ENCODE data around the gene RPUSD4.
A peak's percentile ranks its signal among the peaks of the same experiment; 100 is the strongest.

The RPUSD4 gene

DNA sequence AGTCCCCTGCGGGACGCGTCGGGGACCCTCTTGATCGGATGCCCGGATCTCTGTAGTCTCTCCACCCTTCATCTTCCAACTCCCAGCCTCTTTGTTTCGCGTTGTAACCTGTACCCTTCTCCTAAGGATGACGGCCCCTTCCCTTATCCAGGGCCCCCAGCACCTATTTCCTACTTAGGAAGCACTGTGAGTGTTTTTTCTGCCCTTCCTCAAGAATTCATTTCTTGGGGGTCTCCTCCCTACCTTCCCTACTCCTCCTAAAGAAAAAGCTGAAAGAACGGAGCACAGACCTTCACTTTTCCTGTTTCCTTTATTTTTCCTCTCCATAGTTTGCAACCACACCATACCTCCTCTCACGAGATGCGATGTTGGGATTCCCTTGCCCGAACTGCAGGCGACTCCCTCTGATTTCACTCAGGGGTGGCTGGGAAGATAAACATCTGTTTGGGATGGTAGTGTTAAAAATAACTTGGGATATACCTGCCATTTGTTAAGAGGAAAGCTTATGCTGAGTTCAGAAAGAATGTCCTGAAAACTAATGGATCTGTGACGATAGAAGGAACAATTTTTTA is 725 bp upstream of the RPUSD4 start:
- DNase-seq: no peak

DNA sequence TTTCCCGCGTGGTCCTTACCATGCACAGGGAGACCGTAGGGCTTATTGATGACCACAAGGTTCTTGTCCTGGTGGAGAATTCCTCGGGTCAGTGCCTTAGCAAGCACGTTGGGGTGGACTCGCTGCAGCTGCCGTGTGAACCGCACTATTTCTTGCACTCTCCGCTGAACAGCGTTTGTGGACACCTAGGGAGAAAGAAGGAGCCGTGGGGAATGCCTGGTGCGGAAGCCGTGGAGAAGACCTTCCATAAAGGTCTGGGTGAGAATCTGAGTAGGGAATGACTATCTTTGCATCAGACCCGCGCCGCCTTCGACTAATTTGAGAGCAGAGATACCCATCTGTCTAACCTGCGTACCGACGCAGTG is 597 bp downstream of the RPUSD4 start:
- DNase-seq: no peak

DNA sequence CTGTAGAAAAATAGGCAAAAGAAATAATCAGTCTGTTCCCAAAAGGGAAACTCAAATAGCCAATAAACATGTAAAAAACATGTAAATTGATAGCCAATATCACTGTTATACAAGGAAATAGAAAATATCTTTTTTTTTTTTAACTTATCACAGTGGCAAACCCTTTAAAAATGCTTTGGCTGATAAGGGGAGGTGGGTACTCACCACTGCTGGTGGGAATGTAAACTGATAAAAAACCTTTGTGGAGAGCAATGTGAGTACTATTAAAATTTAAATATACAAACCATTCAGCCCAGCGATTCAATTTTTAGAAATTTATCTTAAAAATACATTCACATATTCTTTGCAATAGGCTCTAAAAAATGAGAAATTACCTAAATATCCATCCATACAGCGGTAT is 3.6 kb downstream of the RPUSD4 start:
- DNase-seq: no peak

DNA sequence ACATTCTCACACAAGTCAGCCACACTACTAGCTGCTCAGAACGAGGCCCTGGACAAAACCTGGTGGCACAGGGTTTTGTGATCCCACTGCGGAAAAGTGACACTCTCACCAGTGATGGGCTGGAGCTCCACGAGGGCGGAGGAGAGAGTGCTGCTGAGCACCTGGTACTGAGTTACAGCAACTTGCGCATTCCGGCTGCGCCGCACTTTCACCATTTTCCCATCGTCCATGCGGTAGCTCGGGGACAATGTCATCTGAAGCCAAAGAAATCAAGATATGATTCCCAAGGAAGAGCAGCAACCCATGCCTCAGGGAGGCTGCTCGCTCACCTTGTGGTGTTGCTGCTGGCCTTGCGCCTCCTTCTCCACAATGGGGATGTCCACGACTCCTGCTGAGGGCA is 6.1 kb downstream of the RPUSD4 start:
- DNase-seq: no peak

DNA sequence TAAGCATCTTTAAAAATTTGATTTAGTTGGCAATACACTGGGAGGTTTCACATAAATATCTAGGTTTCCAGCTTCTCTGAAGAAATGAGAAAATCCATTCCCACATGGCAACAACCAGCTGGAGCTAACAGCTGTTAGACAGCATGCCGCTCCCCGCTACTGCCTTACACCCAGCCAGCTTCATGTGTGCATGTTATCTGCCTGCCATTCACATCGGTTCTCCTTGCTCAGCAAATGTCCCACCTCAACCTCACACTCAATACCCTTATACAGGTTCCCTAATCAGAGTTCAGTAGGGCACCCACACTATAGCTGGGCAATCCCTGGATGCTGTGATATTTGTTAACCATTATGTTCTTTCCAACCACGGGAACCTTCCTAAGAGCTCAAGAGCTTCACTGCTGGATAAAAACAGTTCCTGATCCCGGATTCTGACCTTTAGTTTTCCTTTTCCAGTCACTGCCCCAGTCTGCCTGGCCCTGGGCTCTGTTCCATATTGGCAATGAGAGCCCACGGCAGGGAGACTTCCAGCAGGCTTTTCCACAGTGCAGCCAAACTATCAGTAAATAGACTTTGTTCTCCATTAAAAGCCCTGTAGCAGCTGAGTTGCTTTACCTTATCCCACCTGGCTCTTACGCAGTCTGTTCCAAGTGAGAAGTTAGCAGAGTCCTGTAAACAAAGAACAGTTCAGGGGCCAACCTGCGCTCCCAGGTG is 8.6 kb downstream of the RPUSD4 start:
- DNase-seq: no peak

DNA sequence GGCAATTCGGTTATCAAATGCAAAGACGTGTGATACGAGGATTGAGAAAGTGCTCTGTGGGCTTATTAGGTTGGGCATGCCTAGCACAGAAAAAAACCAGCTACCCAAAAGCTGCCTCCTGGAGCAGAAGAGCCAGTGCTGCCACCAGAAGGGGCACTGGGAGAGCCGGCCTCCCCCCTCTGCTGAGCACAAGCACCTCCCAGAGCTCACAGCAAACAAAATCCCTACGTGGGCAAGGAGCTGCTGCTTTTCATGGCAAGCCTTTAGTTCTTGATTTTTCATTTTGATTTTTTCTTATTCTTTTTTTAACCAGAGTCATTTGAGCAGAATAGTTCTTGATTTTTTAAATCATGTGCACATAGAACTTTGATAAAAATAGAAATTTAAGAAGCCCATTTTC is 12.8 kb downstream of the RPUSD4 start:
- DNase-seq: no peak

DNA sequence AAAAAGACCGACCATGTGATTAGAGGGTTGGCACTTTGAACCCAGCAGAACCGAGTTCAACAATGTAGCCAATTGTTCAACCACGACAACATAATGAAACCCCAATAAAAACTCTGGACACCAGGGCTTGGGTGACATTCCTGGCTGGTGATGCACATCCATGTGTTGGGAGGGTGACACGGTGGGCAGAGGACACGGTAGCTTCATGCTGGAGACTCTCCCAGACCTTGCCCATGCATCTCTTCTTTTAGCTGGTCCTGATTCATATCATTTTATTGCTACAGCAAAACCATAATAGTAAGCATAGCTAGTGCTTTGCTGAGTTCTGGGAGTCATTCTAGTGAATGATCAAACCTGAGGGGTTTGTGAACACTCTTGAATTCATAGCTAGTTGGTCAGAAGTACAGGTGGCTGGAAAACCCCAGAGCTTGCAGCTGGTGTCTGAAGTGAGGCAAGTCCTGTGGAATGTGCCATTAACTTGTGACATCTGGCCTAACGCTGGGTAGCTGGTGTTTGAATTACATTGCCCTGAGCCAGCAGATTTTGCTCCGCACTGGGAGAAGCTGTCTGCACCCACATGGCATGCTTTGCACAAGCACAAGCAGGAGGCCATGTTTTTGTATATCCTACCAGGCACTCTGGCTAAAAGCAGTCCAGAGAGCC is 14.0 kb downstream of the RPUSD4 start:
- DNase-seq: no peak

DNA sequence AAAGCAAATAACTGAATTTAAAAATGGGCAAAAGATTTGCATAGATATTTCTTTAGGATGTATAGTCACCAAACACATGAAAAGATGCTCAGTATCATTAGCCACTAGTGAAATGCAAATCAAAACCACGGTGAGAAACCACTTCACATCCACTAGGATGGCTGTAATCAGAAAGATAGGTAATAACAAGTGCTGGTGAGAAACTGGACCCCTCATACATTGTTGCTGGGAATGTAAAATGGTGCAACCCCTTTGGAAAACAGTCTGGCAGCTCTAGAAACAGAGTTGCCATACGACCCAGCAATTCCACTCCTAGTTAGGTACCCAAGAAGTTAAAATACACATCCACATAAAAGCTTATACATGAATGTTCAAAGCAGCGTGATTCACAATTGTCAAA is 16.3 kb downstream of the RPUSD4 start:
- DNase-seq: no peak

DNA sequence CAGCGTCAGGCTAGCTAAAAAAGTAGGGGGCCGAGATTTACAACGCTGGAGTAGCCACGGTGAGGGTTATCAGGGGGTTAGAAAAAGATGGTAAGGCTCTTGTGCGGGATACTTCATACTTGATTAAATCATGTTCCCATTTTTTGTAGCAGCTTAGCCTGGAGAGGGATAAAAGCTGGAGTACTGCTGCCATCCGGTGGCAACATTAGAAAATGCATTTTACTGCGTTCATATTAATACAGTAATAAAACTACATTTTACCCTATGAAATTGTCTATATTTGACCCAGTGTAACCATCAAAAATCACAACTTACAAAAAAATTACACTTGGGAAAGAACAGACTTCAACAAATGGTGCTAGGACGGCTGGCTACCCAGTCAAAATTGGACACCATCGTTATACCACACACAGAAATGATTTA is 17.3 kb downstream of the RPUSD4 start:
- peak; percentile 6 for DNase-seq

DNA sequence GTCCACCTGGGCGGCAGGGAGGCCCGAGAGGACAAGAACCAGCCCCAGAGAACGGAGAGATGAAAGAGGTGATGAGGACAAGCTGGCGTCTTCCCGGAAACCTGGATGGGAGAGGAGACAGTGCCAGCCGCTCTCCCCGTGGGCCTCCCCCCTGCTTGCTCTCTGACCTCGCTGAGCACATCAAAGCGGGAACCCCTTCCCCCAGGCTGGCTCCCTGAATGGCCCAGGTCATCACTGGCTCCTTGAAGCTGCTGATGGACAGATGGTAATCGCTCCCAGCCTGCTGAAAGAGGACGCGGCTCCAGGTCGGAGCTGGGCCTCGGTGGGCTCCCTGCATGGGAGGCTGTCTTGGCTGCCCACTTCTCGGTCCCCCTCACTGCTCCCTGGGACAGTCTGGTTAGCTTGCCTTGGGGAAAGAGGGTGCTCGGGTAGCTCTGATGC is 18.4 kb downstream of the RPUSD4 start:
- DNase-seq: no peak

DNA sequence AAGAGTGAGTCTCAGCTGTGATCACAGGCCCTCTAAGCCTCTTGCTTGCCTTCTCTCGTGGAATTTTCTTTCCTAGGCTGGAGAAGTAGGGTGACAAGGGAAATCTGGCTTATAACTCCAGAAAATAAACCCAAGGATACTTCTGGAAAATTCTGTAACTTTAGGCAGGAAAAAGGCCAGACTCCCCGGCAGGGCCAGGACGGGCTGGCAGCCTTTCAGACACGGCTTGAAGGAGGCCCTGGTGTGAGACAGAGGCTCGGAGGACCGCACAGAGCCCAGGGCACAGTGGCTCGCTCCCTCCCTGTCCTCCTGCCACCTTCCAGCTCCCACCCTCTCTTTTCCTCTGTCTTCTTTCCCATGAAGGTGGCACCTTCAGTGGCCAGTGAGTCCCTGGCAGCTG is 19.1 kb downstream of the RPUSD4 start:
- no peak for DNase-seq

DNA sequence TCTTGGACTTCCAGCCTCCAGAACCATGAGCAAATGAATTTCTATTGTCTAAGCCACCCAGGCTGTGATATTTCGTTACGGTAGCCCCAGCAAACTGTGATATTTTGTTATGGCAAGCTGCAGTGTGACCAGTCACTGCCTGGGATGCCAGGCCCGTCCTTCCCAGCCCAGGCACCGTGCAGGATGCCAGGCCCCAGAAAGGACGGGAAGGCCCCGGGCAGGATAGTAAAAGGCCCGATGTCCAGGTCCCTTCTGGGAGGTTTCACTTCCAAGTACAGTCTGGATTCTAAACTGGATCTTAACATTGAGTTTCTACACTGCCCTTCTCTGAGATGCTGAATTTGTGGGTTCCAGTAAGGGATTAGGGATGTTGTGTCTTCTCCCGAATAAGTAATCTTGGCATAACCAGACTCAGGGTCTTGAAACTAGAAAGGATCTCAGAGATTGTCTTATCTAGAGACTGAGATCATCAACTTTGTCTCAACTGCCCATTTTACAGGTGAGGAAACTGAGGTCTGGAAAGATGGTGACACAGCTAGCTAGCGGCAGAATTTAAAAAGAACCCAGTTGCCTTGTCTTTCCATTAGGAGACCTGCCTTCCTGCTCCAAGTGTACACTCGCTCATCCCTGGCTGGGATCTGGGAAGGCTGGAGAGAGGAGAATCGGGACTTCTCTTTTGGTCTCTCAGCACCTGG is 19.9 kb downstream of the RPUSD4 start:
- DNase-seq: no peak

DNA sequence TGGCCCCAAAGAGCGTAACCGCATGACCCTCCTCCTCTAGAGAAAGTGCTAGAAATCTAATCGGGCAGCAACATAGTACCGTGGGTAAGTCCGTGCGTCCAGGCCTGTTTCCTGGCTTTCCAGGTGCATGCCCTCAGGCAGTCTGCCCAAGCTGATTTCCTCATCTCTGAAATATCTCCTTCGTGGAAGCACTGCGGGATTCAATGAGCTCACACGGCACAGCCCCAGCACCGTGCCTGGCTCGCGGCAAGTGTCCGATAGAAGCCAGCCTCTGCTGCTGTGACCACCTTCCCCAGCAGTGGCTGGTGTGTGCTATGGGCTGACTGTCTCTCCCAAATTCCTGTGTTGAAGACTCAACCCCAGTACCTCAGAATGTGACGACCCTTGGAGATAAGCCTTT is 20.7 kb downstream of the RPUSD4 start:
- DNase-seq: no peak

DNA sequence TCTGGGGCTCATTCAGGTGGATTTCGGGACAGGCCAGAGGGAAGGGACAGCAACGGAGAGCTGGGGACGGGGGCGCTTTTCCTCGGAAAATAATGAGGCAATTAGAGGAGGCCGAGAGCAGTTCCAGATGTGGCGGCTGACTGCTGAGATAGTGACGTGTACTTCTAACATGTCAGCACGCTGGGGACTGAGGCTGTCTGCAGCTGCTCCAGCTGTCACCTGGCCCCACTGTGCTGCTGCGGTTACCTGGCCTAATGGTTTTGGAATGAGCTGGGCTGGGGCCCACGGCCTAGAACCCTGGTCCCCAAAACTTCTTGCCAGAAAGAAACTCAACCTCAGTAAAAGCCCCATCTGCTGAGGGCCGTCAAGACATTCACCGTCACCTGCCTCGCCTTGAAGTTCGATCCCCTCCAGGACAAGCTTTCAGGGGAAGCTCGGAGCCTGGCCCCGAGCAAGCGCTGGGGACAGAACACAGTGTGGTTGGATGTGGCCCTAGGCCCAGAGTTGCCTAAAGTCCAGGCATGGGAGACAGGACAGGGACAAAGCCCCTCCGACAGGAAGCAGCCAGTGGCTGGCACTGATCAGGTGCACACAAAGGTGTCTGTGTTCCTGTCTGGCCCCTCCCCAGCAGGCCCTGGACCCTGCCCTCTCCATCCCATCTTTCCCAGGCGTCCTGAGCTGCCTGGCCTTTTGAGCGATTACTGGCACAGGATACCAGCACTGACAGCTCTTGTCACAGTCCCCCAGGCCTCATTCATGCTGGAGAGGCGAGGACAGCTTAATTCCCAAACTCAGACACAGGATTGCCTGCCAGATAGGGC is 22.1 kb downstream of the RPUSD4 start:
- DNase-seq: no peak

DNA sequence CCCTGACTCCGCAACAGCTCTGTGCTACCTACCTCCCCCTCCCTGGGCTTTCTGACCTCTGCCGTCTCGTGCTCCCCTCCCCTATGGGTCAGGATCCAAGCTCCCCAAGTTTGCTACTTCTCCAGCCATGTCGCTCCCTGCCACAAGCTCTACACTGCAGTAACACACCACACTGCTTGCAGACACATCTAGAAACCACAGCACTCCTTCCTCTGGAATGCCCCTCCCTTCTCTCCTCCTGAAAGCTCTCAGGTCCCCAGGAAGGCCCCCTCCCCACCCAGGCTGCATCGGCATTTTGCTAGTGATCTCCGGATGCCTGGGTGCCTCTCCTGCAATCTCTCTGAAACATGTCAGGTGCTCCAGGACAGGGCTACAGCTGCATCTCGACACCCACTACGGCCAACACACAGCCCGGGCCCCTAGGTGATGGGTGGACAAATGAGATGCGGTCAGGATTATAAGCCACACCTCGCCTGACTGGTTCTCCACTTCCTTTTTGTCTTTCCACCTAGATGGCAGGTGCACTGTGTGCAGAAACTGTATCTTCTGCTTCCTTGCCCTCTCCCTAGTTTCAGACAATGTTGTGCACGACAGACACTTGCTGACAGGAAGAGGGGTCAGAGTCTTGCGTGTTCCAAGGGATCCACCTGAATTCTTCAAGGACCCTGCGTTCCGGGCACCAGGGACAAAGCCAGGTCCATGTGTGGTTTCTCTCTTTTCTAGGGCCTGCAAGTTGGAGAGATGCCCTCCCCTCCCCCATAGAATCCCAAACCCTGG is 22.9 kb downstream of the RPUSD4 start:
- DNase-seq: no peak

DNA sequence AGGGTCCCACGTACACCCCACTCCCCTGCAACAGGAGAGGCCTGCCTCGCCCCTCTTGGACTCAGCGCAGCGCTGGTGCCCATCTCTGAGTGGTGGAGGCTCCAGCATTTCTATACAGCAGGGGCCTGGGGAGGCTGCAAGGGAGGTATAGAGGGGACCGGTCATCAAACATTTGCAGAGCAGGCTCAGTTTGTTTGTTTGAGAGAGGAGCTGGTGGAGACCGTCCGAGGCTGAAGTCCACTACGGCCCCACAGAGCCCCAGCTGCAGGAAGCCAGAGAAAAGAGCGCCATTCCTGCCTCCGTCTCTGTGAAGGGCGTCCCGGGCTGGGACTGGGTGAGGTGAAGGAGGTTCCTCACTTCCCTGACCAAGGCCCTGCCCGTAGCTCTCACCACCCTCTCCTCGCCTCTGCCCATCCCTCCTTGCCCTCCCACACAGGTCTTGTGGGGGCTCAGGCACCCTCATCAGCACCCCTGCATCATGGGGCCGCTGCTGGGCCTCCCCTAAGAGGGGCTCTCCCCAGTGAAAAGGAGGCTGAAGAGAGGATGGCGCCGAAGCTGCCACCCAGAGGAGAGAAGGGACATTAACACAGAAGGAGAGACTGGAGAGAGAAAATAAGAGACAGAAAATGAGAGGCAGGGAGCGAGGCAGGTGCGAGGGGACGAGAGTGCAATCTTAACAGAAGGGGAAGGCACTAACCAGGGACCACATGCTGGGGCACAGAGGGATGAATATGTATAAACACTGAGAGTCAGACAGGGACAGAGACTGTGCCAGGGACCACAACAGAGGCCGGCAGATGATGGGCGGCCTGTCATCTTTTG is 24.5 kb downstream of the RPUSD4 start:
- peak; percentile 1 for DNase-seq

DNA sequence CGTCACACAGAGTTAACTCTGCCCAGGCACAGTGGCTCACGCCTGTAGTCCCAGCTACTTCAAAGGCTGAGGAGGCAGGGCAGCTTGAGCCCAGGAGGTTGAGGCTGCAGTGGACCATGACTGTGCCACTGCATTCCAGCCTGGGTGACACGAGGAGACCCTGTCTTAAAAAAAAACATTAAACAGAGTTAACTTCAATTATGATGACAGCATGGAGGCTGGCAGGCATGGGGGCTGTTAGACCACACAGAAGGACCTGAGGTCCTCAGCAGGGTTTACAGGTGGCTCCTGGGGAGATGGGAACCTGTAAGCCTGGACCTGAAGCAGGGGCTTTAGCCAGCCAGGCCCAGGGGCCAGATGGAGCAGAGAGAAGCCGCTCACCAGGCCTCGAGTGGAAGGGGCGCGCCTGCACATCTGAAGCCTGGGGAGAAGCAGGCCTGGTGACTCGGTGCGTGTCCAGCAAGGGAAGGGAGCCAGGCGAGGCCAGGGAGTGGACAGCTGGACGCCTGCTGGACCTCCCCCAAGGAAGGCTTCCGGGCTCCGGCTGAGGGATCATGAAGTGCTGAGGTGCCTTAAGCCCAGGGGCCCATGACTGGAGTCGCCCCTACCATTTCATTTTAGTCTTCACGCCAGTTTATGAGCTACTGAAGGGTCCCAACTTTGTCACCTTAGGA is 25.3 kb downstream of the RPUSD4 start:
- DNase-seq: no peak

DNA sequence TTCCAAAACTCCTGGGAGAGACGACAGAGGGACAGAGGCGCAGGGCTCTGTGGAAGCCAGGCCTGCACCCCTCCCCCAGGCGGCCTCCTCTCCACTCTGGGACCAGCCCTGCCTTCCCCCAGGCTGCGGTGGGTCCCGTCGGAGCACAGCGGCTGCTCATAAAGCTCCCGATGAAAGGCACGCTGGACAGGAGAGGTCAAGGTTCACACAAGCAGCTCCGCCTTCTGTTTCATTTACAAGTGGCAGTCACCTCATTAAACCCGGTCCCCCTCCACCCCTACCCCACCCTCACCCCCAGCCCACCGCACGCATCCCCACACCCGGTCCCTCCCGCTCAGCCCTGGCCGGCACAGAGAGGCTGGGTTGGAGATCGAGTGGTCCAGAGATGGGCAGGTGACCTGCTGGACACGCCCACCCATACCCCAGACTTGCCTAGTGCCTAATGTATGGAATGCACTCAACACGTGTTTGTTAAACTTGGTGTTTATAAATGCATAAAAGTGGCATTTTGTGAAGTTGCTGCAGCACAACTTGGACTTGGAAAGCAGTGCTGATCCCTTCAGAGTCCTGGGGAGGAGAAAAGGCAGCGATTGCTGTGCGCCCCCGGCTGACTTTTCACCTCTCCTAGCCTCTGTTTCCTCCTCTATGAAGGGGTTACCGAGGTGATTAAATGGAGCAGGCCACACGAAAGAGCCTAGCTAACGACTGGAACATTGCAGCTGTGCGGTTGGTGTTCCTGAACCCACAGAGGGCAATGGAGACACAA is 26.0 kb downstream of the RPUSD4 start:
- DNase-seq: no peak

DNA sequence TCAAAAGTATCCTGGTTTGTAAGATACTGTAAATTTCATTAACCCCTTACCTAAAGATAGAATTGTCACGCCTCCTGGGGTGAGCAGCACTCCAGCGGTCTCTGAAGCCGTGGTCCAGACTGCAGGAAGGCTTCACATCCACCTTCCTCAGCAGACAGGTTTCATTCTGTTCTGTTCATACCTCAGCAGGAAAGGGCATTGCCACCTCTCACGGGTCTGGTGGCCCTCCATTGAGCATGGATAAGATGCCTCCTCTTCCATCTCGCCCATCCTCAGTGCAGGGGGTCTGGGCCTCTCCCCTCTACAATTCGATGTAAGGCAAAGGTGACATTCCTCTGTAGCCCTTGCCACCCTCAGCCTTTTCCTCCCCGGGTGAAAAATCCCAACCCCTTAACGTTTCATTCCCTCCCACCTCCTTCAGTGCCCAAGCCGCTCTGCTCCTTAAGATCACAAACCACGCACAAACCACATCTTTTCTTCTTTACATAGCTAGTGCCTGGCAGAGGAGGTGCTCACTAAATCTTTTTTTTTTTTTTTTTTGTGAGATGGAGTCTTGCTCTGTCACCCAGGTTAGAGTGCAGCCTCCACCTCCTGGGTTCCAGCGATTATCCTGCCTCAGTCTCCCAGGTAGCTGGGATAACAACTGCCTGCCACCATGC is 28.5 kb downstream of the RPUSD4 start:
- no peak for DNase-seq

All from NCI-H2227 treated with DMSO at 0.1 percent for 48 hours (cell line).